Medulla oblongata (tissue), 1 donor: ENCODE measurements around the gene ZNRF1.
"Not testable (repeated sequence)": the region's sequence is repeated elsewhere in the genome, so short reads cannot be mapped to it uniquely, and the experiment has no call there.

Experiments
- DNase-seq: peaks from one replicate; pipeline ENCODE4 v3.0.0-alpha.2; 2015; ENCODE audit errors: extremely low spot score

Gene ZNRF1

GRCh38 chr16:74998481-74999218 lies at the start of gene ZNRF1:
ZNRF1 (plus strand) TSS chr16:74999024; CDS start chr16:74999672, 648 bp downstream.
- peak; percentile 85 for DNase-seq

DNA sequence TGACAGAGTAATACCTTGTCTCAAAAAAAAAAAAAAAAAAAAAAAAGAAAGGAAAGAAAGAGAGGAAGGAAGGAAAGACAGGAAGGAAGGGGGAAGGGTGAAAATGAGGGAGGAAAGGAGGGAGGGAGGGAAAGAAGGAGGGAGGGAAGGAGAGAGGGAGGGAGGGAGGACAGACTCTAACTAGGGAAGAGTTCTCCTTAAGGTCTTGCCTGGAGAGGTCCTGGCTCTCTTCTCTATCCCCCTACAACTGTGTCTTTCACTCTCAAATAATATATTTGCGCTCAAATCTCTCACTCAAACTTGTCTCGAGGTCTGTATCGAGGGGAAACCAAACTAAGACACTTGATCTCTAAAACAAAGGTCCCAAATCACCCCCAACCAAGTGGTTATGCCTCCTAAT lies 49.5 kb upstream of the ZNRF1 start:
- DNase-seq: no peak

- no peak for DNase-seq
Observed at GRCh38 chr16:74950511-74950910, 48.3 kb upstream of the ZNRF1 start.

GRCh38 chr16:74951206-74951605 lies 47.6 kb upstream of the ZNRF1 start:
- DNase-seq: no peak

- no peak for DNase-seq
Observed at GRCh38 chr16:74951681-74952080, 47.1 kb upstream of the ZNRF1 start.

DNA sequence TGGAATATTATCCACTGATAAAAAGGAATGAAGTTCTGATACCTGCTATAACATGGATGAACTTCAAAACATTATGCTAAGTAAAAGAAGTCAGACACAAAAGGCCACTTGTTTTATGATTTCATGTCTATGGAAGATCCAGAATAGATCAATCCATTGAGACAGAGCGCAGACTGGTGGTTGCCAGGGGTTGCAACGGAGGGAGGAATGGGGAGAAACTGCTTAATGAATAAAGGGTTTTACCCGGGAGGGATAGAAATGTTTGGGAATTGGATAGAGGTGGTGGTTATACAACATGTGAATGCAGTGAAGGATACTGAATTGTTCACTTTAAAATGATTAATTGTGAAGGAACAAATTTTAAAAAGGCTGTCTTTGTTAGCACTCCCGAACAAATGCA lies 44.1 kb upstream of the ZNRF1 start:
- DNase-seq: peak; percentile 67

- no peak for DNase-seq
Observed at GRCh38 chr16:74973304-74973703, 25.5 kb upstream of the ZNRF1 start.

- no peak for DNase-seq
Observed at GRCh38 chr16:74975591-74975990, 23.2 kb upstream of the ZNRF1 start.

- DNase-seq: no peak
Observed at GRCh38 chr16:74982256-74982655, 16.6 kb upstream of the ZNRF1 start.

GRCh38 chr16:74984194-74984528 lies 14.7 kb upstream of the ZNRF1 start:
- DNase-seq: no peak

- DNase-seq: peak; percentile 100
Observed at GRCh38 chr16:74984529-74985296, 14.1 kb upstream of the ZNRF1 start, which contains the start of gene WDR59. WDR59 (minus strand) TSS chr16:74985123; CDS start chr16:74985017, 106 bp downstream.

DNA sequence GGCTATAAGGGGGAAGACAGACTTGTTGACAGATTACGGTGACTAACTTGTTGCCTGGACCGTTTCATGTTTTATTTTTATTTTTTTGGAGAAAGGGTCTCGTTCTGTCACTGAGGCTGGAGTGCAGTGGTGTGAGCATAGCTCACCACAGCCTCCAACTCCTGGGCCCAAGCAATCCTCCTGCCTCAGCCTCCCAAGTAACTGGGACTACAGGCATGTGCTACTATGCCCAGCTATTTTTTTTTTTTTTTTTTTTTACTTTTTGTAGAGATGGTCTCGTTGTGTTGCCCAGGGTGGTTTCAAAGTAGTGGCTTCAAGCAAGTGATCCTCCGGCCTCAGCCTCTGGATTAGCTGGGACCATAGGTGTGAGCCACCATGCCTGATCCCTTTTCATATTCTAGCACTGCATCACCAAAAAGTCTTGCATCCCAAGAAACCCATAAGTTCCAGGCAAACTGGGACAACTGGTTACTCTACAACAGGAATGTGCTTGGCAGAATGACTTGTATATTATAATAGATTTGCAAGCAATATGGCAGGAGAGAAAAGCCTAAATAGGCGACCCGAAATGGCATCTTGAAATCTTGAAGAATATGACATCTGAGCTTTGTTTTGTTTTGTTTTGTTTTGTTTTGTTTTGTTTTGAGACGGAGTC lies 11.7 kb upstream of the ZNRF1 start:
- no peak for DNase-seq

- DNase-seq: not testable (repeated sequence)
Observed at GRCh38 chr16:74989864-74990263, 9.0 kb upstream of the ZNRF1 start.

DNA sequence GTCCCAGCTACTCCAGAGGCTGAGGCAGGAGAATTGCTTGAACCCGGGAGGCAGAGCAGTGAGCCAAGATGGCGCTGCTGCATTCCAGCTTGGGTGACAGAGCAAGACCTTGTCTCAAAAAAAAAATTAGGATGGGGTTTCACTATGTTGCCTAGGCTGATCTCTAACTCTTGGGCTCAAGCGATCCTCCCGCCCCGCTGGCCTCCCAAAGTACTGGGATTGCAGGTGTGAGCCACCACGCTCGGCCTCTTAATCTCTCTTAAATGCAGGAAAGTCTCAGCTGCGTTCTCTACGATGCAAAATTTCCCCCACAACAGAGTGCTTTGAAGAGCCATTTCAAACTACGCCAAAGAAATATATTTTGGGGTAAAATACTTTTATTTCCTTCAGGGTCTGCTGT lies 8.0 kb upstream of the ZNRF1 start:
- DNase-seq: no peak

DNA sequence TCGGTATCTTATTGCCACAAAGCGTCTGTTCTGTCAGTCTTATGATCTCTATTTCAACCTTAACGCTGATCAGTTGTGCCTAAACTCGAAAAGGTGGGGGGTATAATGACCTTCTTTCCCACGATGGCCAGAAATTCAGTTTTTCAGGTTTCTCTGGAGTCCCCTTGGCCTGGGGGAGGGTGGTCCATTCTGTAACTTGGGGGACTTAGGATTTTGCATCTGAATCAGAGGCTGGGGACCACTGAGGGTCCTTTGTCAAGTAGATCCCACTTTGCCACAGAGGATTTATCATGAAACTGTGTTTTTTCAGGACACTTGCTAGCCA lies 7.6 kb upstream of the ZNRF1 start:
- DNase-seq: no peak

- no peak for DNase-seq
Observed at GRCh38 chr16:74991593-74992403, 7.0 kb upstream of the ZNRF1 start.

DNA sequence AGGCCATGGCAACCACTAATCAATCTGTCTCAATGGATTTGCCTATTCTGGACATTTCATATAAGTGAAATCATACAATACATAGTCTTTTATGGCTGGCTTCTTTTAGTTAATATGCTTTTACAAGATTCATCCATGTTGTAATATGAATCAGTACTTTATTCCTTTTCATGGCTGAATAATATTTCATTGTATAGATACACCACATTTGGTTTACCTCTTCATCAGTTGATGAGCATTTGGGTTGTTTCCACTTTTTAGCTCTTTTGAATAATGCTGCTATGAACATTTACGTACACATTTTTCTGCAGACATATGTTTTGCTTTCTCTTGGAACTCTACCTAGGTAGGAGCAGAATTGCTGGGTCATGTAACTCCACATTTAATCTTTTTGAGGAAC lies 2.8 kb upstream of the ZNRF1 start:
- DNase-seq: no peak

GRCh38 chr16:74997042-74997491 lies 1.8 kb upstream of the ZNRF1 start:
- no peak for DNase-seq

- peak; percentile 27 for DNase-seq
Observed at GRCh38 chr16:74999219-74999608, 390 bp downstream of the ZNRF1 start.

DNA sequence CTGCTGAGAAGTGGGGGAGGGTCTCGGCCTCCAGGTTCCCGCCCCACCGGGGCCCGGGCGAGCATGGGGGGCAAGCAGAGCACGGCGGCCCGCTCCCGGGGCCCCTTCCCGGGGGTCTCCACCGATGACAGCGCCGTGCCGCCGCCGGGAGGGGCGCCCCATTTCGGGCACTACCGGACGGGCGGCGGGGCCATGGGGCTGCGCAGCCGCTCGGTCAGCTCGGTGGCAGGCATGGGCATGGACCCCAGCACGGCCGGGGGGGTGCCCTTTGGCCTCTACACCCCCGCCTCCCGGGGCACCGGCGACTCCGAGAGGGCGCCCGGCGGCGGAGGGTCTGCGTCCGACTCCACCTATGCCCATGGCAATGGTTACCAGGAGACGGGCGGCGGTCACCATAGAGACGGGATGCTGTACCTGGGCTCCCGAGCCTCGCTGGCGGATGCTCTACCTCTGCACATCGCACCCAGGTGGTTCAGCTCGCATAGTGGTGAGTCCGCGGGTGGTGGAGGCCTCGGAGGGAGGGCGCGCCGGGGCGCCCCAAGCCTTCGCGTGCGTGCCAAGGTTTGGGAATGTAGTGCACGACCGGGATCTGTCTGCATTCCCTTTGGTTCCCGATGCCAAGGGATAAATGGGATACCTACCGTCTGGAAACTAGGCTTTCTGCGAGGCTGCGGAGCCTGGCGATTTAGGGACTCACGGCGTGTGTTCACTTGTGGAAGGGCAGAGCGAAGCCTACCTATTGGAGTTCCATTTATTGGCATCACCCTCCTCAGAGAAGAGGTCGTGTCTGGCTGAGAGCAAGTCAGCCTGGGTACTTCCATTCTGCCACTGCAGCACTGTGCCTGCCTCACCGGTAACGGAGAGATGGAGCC lies 1.0 kb downstream of the ZNRF1 start:
- DNase-seq: peak; percentile 29
